GM12878 (cell line): ENCODE data around the gene PLSCR3. TPM values are rescaled to one million over a fixed set of nuclear protein-coding genes. Genes with fewer than 3 reads are reported as not detected.

ENCODE experiments used
- ATAC-seq: fragments of 200-7000 bp; cut with Tn5 transposase; 3 replicates; pipeline ENCODE4 v1.9.1; 2020; ENCODE audit warnings: mild to moderate bottlenecking, moderate library complexity
- BruUV-seq: library from RNA; stranded (reverse); fragments of 400-500 nt; replicated peaks from 2 replicates; lab custom pipeline; 2021; lab: Mats Ljungman, UMichigan
- CTCF ChIA-PET: fragments of 300-600 bp; sonication (Branson Sonifier 250); formaldehyde crosslinking; extraction: SDS; loops from one replicate; lab custom pipeline; 2021; ENCODE audit warnings: inconsistent platforms; lab: Yijun Ruan, JAX
- POLR2A ChIA-PET: fragments of 350-600 bp; formaldehyde crosslinking; extraction: SDS; loops from one replicate; lab custom pipeline; 2021; ENCODE audit warnings: inconsistent platforms; lab: Charles Lee
- RAD21 ChIA-PET: fragments of 300-600 bp; sonication (Branson Sonifier 250); formaldehyde crosslinking; loops from one replicate; lab custom pipeline; 2023; ENCODE audit warnings: antibody characterized with exemption; ENCODE audit not compliant: unreplicated experiment; lab: Charles Lee
- SMC1A ChIA-PET: fragments of 300-600 bp; sonication (Branson Sonifier 250); formaldehyde crosslinking; loops from one replicate; lab custom pipeline; 2023; ENCODE audit not compliant: unreplicated experiment, uncharacterized antibody; lab: Charles Lee
- DNase-seq: peaks from one replicate; pipeline ENCODE4 v3.0.0-alpha.2; 2011; ENCODE audit warnings: low read depth, low spot score
- FAIRE-seq: peaks from 3 replicates; lab custom pipeline; 2011; peaks lifted over from hg19 to GRCh38; lab: Jason Lieb, UNC
- H2AFZ ChIP-seq: 2 replicates; pipeline ENCODE4 v1.6.0; 2011; ENCODE audit warnings: low read depth, low read length, control low read depth; ENCODE audit not compliant: control insufficient read depth
- H3K27ac ChIP-seq: 2 replicates; pipeline ENCODE4 v1.5.1; 2011; ENCODE audit warnings: control low read depth; ENCODE audit not compliant: control insufficient read depth, insufficient read depth
- H3K27me3 ChIP-seq, 2 experiments: replicated peaks in 1 of 2; 2 replicates each; pipeline versions ENCODE4 v1.6.0 to v1.6.1; 2011; ENCODE audit warnings: low read length in 1 of 2; ENCODE audit not compliant: control insufficient read depth in 2 of 2, insufficient read depth in 2 of 2
- H3K36me3 ChIP-seq, 2 experiments: 2 replicates each; pipeline ENCODE4 v1.5.1; 2011; ENCODE audit warnings: low read length in 1 of 2; ENCODE audit not compliant: control insufficient read depth in 2 of 2, insufficient read depth in 2 of 2
- H3K4me1 ChIP-seq: 2 replicates; pipeline ENCODE4 v1.6.1; 2011; ENCODE audit warnings: mild to moderate bottlenecking, low read length, moderate library complexity, mixed read lengths; ENCODE audit not compliant: control insufficient read depth, insufficient read depth
- H3K4me2 ChIP-seq: 2 replicates; pipeline ENCODE4 v1.6.0; 2011; ENCODE audit warnings: control low read depth; ENCODE audit not compliant: control insufficient read depth, insufficient read depth
- H3K4me3 ChIP-seq: fragments of 200-600 bp; sonication (generic); 2 replicates; pipeline ENCODE4 v1.5.1; 2016
- H3K79me2 ChIP-seq: 2 replicates; pipeline ENCODE4 v1.6.0; 2011; ENCODE audit warnings: low read length; ENCODE audit not compliant: control insufficient read depth, insufficient read depth
- H3K9ac ChIP-seq: 2 replicates; pipeline ENCODE4 v1.8.0; 2011; ENCODE audit warnings: low read length, control low read depth, mixed read lengths; ENCODE audit not compliant: control insufficient read depth, insufficient read depth
- H3K9me3 ChIP-seq: replicated peaks from 3 replicates; pipeline ENCODE4 v1.5.1; 2011; ENCODE audit warnings: mild to moderate bottlenecking, low read length; ENCODE audit not compliant: control insufficient read depth, insufficient read depth
- H4K20me1 ChIP-seq: 2 replicates; pipeline ENCODE4 v1.6.0; 2011; ENCODE audit not compliant: control insufficient read depth, insufficient read depth
- ATF2 ChIP-seq: IDR thresholded peaks from 2 replicates; pipeline ENCODE4 v1.6.1; 2012; ENCODE audit warnings: low read length, inconsistent platforms
- BHLHE40 ChIP-seq, 2 experiments: fragments of 450-650 bp in 1 of 2; IDR thresholded peaks; 2 replicates each; pipeline ENCODE4 v1.6.1; 2011 to 2017; ENCODE audit warnings: low read depth in 2 of 2, borderline replicate concordance in 1 of 2, improper control_type of control experiment in 1 of 2, low read length in 1 of 2, mild to moderate bottlenecking in 1 of 2
- CBFB ChIP-seq: IDR thresholded peaks from 2 replicates; pipeline ENCODE4 v1.6.1; 2016; ENCODE audit warnings: antibody characterized with exemption, low read depth
- CBX5 ChIP-seq: sonication (generic); IDR thresholded peaks from 2 replicates; pipeline ENCODE4 v1.6.1; 2016; ENCODE audit warnings: low read depth, moderate library complexity, mild to moderate bottlenecking, inconsistent platforms
- E2F8 ChIP-seq: fragments of 450-650 bp; IDR thresholded peaks from 2 replicates; pipeline ENCODE4 v1.6.1; 2018; ENCODE audit warnings: mild to moderate bottlenecking, low read depth, moderate library complexity; ENCODE audit not compliant: partially characterized antibody
- EP300 ChIP-seq, 2 experiments: fragments of 150-350 bp in 1 of 2; IDR thresholded peaks; 2 replicates each; pipeline ENCODE4 v1.6.1; 2011 to 2012; ENCODE audit warnings: low read depth in 2 of 2, low read length in 2 of 2, borderline replicate concordance in 1 of 2, improper control_type of control experiment in 1 of 2, inconsistent platforms in 1 of 2; ENCODE audit not compliant: control insufficient read depth in 1 of 2
- FOXK2 ChIP-seq: fragments of 450-650 bp; IDR thresholded peaks from 2 replicates; pipeline ENCODE4 v1.6.1; 2017; ENCODE audit warnings: mild to moderate bottlenecking, moderate library complexity
- JUND ChIP-seq: IDR thresholded peaks from 2 replicates; pipeline ENCODE4 v1.6.1; 2012; ENCODE audit warnings: low read depth, mild to moderate bottlenecking, low read length, improper control_type of control experiment, moderate library complexity
- NRF1 ChIP-seq: conservative IDR thresholded peaks from 2 replicates; pipeline ENCODE4 v1.6.1; 2011; ENCODE audit warnings: mild to moderate bottlenecking, low read depth, low read length, improper control_type of control experiment
- POU2F2 ChIP-seq: IDR thresholded peaks from 3 replicates; pipeline ENCODE4 v1.6.1; 2011; ENCODE audit warnings: low read depth, mild to moderate bottlenecking, low read length, borderline replicate concordance
- RAD51 ChIP-seq: fragments of 450-650 bp; IDR thresholded peaks from 2 replicates; pipeline ENCODE4 v1.6.1; 2016; ENCODE audit warnings: moderate library complexity, mild to moderate bottlenecking, inconsistent platforms
- RFX5 ChIP-seq: IDR thresholded peaks from 2 replicates; pipeline ENCODE4 v1.6.1; 2011; ENCODE audit warnings: low read depth, low read length, improper control_type of control experiment
- RUNX3 ChIP-seq: IDR thresholded peaks from 2 replicates; pipeline ENCODE4 v1.6.1; 2012; ENCODE audit warnings: low read length, inconsistent platforms
- SMAD1 ChIP-seq: fragments of 450-650 bp; IDR thresholded peaks from 2 replicates; pipeline ENCODE4 v1.6.1; 2018; ENCODE audit warnings: mild to moderate bottlenecking, low read depth; ENCODE audit not compliant: partially characterized antibody
- TAF1 ChIP-seq: IDR thresholded peaks from 2 replicates; pipeline ENCODE4 v1.6.1; 2011; ENCODE audit warnings: mild to moderate bottlenecking, low read depth, low read length, borderline replicate concordance
- TARDBP ChIP-seq: IDR thresholded peaks from 2 replicates; pipeline ENCODE4 v1.6.1; 2016; ENCODE audit warnings: borderline replicate concordance
- YBX1 ChIP-seq: fragments of 450-650 bp; IDR thresholded peaks from 2 replicates; pipeline ENCODE4 v1.6.1; 2016; ENCODE audit warnings: antibody characterized with exemption
- ZBTB11 ChIP-seq: fragments of 450-650 bp; formaldehyde crosslinking; IDR thresholded peaks from 2 replicates; pipeline ENCODE4 v1.5.0; 2022; ENCODE audit warnings: mild to moderate bottlenecking, missing genetic modification characterization
- ZNF217 ChIP-seq: fragments of 450-650 bp; IDR thresholded peaks from 2 replicates; pipeline ENCODE4 v1.6.1; 2017; ENCODE audit warnings: antibody characterized with exemption, mild to moderate bottlenecking
- WGBS: methylation state at CpG from one replicate; pipeline ENCODE4 v1.1.6; 2016; ENCODE audit warnings: low lambda C conversion rate; ENCODE audit not compliant: insufficient replicate concordance, insufficient coverage; ENCODE audit errors: missing lambda C conversion rate; 5-methylcytosine and 5-hydroxymethylcytosine counted together
- in situ Hi-C: fragments of 300-500 bp; cut with MboI; formaldehyde crosslinking; loops from 9 replicates; pipeline ENCODE4 v1.14.3; 2018; ENCODE audit warnings: mixed read lengths
- intact Hi-C: fragments of 100-400 bp; cut with micrococcal nuclease; formaldehyde crosslinking; loops from one replicate; pipeline ENCODE4 v1.14.2; 2022; ENCODE audit not compliant: unreplicated experiment
- polyA plus RNA-seq, 11 experiments: library from polyadenylated mRNA; depleted of rRNA in 4 of 11; unstranded in 6 of 11; stranded (reverse) in 5 of 11; fragments of >200 nt; fragmentation: Nextera tagmentation in 4 of 11; fragmentation: Illumina TruSeq in 1 of 11; extraction: Ambion mirVana in 4 of 11; extraction: Trizol in 1 of 11; gene quantifications; 1 replicate in 1 of 11; 2 replicates in 10 of 11; pipeline versions ENCODE4 v1.2.1 to v1.2.3, GENCODE V29; 2011 to 2016; ENCODE audit warnings: inconsistent platforms in 2 of 11, missing spikeins in 2 of 11, low read depth in 1 of 11
- total RNA-seq, 4 experiments: library from RNA; depleted of rRNA in 3 of 4; stranded (reverse); fragments of >200 nt in 3 of 4; fragmentation: Illumina TruSeq in 1 of 4; extraction: Trizol in 1 of 4; gene quantifications; 2 replicates each; pipeline versions ENCODE4 v1.2.1 to v1.2.3, GENCODE V29; 2013 to 2021

The PLSCR3 gene
- total and polyA plus RNA-seq, 10 of the 15 experiments (the other 5 are each of a cell fraction or from before 2014, with no cell fraction given), result 9.9 to 51.4 (median 43.4) TPM

- ChIA-PET POLR2A (no interaction called here), RAD21 (no interaction called here), SMC1A (no interaction called here), CTCF (interaction anchor here (1.5 kb wide), 1 partner anchor 14 kb away, joined by 4 read pairs; the partner anchor contains the start of gene TMEM95)
- FAIRE-seq, result no peak
- no peaks in the 10 kb centered on the region for H3K27me3 ChIP-seq
- no peak overlapping the region for H3K9ac ChIP-seq
- in situ Hi-C loops, result no loop called here
- TF ChIP-seq FOXK2 (no peak), TAF1 (no peak), EP300 (IDR thresholded peaks at IDR 0.05; ENCODE audit: borderline replicate concordance in 1 of 2, control insufficient read depth in 1 of 2, low read depth in 2 of 2, low read length in 2 of 2) (no peak), RFX5 (no peak), CBFB (no peak), NRF1 (no peak), RAD51 (no peak), YBX1 (no peak), POU2F2 (no peak), ZNF217 (no peak), ZBTB11 (CRISPR knock-in tag) (no peak), BHLHE40 (IDR thresholded peaks at IDR 0.05; ENCODE audit: borderline replicate concordance in 1 of 2, low read depth in 2 of 2, low read length in 1 of 2) (no peak), RUNX3 (no peak), SMAD1 (no peak), TARDBP (no peak), E2F8 (no peak), ATF2 (no peak), JUND (no peak), CBX5 (no peak)
- intact Hi-C loops, result no loop called here
- no peaks in the 10 kb centered on the region for H3K79me2 ChIP-seq
- H3K27ac ChIP-seq, result no peak overlapping the region
- no peak overlapping the region for H2AFZ ChIP-seq
- H3K4me1 ChIP-seq, result no peaks in the 10 kb centered on the region
- no peak overlapping the region for H3K4me3 ChIP-seq
- BruUV-seq, result no TSS peak
- no peak overlapping the region for H3K4me2 ChIP-seq
- ATAC-seq, result no peak
- WGBS, result 37% methylated on average over 5 of the region's 5 CpGs
- no peaks in the 10 kb centered on the region for H3K9me3 ChIP-seq
- H4K20me1 ChIP-seq, result no peaks in the 10 kb centered on the region
- no peaks in the 10 kb centered on the region for H3K36me3 ChIP-seq
- DNase-seq, result no peak
Observed at GRCh38 chr17:7369825-7370224, 24.5 kb downstream of the PLSCR3 start.
